ENCODE data around the gene RGS9. TPM values are rescaled to one million over a fixed set of nuclear protein-coding genes. Genes with fewer than 3 reads are reported as not detected.

Gene RGS9
- total and polyA plus RNA-seq, 2 experiments from 2014 or later, result 12.8 to 29.6 TPM

- Histone ChIP-seq H3K4me3 (no peak overlapping the region), H3F3A (replicated peaks; ENCODE audit: low read depth) (no peaks in the 10 kb centered on the region)
- peak; percentile 17 for DNase-seq (ENCODE audit: low spot score)
These were observed 117.0 kb downstream of the RGS9 start for GRCh38 chr17:65254166-65254565.

More at GRCh38 chr17:65254166-65254565, 117.0 kb downstream of the RGS9 start:
- no peaks in the 10 kb centered on the region for H3K79me2 ChIP-seq (replicated peaks; ENCODE audit: insufficient read depth)
- H3K27me3 ChIP-seq (ENCODE audit: insufficient read depth), result no peaks in the 10 kb centered on the region
- H3K4me3 Mint-ChIP-seq, result no peak overlapping the region
- no peaks in the 10 kb centered on the region for H3K36me3 ChIP-seq (ENCODE audit: insufficient read depth)
- TF ChIP-seq ZNF462 (CRISPR knock-in tag; IDR thresholded peaks at IDR 0.05) (no peak), REST (IDR thresholded peaks at IDR 0.05; ENCODE audit: unreplicated experiment) (peak; percentile 77)
- H2AFZ ChIP-seq, result no peak overlapping the region
- no peaks in the 10 kb centered on the region for H3K36me3 Mint-ChIP-seq (ENCODE audit: low read depth)
- peaks cover 4% of the 10 kb centered on the region; the same call in 1 of the 3 replicates for H3K9me3 Mint-ChIP-seq
- peaks cover 3% of the 10 kb centered on the region for H3K27me3 Mint-ChIP-seq (ENCODE audit: insufficient read depth, low read depth, poor library complexity)
- no peak overlapping the region for H3K4me2 ChIP-seq
- H3K4me1 Mint-ChIP-seq, result no peaks in the 10 kb centered on the region
- no peak overlapping the region for H3K27ac Mint-ChIP-seq
- H3K9me2 ChIP-seq (ENCODE audit: insufficient read depth), result no peaks in the 10 kb centered on the region
- no peaks in the 10 kb centered on the region for H4K20me1 ChIP-seq (replicated peaks; ENCODE audit: insufficient read depth)
- no peak overlapping the region for H3K27ac ChIP-seq (ENCODE audit: low read depth)
- peak; percentile 55; the same call in 2 of the 3 replicates for ATAC-seq
- no peaks in the 10 kb centered on the region for H3K4me1 ChIP-seq (ENCODE audit: insufficient read depth)
